ENCODE data around the gene RNF150.

DNA sequence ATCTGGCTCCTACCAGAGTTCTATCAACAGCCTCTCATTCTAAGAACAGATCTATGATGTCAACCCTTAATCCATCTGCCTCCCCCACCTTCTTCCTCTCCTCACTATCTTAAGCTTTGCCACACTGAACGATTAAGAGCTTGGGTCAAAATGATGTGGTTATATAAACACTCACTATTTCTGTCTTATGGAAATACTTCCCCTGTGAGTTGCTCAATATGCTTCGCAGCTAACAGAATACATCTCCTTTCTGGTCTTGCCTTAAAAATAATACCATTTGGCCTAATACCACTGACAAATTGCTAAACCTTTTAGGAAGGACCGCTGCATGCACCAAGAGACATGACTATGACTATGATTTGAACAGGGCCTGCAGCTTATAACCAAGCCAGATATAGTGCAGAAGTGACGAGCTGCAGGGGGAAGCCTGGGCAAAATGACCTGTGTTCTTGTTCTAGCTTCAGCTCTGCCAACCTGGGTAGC lies 130.9 kb downstream of the RNF150 start:
- TF ChIP-seq, protein P1, sequence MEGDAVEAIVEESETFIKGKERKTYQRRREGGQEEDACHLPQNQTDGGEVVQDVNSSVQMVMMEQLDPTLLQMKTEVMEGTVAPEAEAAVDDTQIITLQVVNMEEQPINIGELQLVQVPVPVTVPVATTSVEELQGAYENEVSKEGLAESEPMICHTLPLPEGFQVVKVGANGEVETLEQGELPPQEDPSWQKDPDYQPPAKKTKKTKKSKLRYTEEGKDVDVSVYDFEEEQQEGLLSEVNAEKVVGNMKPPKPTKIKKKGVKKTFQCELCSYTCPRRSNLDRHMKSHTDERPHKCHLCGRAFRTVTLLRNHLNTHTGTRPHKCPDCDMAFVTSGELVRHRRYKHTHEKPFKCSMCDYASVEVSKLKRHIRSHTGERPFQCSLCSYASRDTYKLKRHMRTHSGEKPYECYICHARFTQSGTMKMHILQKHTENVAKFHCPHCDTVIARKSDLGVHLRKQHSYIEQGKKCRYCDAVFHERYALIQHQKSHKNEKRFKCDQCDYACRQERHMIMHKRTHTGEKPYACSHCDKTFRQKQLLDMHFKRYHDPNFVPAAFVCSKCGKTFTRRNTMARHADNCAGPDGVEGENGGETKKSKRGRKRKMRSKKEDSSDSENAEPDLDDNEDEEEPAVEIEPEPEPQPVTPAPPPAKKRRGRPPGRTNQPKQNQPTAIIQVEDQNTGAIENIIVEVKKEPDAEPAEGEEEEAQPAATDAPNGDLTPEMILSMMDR (conservative IDR thresholded peaks at IDR 0.05; ENCODE audit: low read depth, low read length): no peak
- TF ChIP-seq NFE2L2 (IDR thresholded peaks at IDR 0.05; ENCODE audit: low read depth, low read length): no peak
- no peak for TF ChIP-seq FOS (IDR thresholded peaks at IDR 0.05; ENCODE audit: low read depth, low read length)
- no peak for TF ChIP-seq RFX5 (IDR thresholded peaks at IDR 0.05; ENCODE audit: low read depth, low read length)
- no peak for TF ChIP-seq POLR2A (IDR thresholded peaks at IDR 0.05; ENCODE audit: low read depth, low read length)
- TF ChIP-seq RAD21 (IDR thresholded peaks at IDR 0.05; ENCODE audit: low read length): no peak
- no peak for TF ChIP-seq BHLHE40 (IDR thresholded peaks at IDR 0.05; ENCODE audit: low read depth, low read length)
- no peak for TF ChIP-seq MAFK (IDR thresholded peaks at IDR 0.05; ENCODE audit: low read depth, low read length)
- TF ChIP-seq RCOR1 (IDR thresholded peaks at IDR 0.05; ENCODE audit: insufficient replicate concordance, low read length): no peak
- TF ChIP-seq CEBPB (IDR thresholded peaks at IDR 0.05; ENCODE audit: low read depth, low read length): peak; percentile 96
- TF ChIP-seq, protein P2, sequence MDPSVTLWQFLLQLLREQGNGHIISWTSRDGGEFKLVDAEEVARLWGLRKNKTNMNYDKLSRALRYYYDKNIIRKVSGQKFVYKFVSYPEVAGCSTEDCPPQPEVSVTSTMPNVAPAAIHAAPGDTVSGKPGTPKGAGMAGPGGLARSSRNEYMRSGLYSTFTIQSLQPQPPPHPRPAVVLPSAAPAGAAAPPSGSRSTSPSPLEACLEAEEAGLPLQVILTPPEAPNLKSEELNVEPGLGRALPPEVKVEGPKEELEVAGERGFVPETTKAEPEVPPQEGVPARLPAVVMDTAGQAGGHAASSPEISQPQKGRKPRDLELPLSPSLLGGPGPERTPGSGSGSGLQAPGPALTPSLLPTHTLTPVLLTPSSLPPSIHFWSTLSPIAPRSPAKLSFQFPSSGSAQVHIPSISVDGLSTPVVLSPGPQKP (IDR thresholded peaks at IDR 0.05; ENCODE audit: borderline replicate concordance, low read depth, low read length): no peak
- TF ChIP-seq, protein P3, sequence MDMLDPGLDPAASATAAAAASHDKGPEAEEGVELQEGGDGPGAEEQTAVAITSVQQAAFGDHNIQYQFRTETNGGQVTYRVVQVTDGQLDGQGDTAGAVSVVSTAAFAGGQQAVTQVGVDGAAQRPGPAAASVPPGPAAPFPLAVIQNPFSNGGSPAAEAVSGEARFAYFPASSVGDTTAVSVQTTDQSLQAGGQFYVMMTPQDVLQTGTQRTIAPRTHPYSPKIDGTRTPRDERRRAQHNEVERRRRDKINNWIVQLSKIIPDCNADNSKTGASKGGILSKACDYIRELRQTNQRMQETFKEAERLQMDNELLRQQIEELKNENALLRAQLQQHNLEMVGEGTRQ (IDR thresholded peaks at IDR 0.05; ENCODE audit: low read depth, low read length): no peak
- no peak for TF ChIP-seq CHD1 (IDR thresholded peaks at IDR 0.05; ENCODE audit: low read depth, low read length)
